GM18909 (cell line): ENCODE data around the gene VCX3B.
"Not testable (repeated sequence)": the region's sequence is repeated elsewhere in the genome, so short reads cannot be mapped to it uniquely, and the experiment has no call there.

Source experiments
- ATAC-seq: cut with Tn5 transposase; IDR thresholded peaks from one replicate; pipeline ENCODE4 v1.9.1; 2021; ENCODE audit warnings: mild to moderate bottlenecking; ENCODE audit not compliant: unreplicated experiment, poor library complexity

Gene VCX3B

GRCh38 chrX:8464530-8464929 lies at the start of gene VCX3B:
Gene VCX3B, plus strand, starts transcription at chrX:8464830. Its CDS starts 621 bp downstream, at chrX:8465451.
- not testable (repeated sequence) for ATAC-seq

DNA sequence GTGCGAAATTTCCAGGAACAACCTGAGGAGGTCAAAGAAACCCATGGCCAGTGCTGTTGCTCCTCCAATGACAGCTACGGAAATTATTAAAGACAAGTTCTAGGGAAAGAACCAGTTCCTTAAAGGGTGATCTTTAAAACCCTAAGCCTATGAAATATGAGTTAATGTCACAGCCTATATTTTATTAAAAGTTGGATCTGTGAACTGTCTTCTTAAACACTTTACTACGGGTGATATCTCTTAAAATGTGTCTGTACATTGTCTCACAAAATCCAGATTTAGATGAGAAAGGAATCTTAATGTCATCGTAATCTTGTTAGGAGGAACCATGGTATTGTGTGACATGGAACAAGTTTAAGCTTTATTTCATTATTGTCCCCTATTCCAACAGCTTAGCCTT lies 46.3 kb upstream of the VCX3B start:
- no peak for ATAC-seq

DNA sequence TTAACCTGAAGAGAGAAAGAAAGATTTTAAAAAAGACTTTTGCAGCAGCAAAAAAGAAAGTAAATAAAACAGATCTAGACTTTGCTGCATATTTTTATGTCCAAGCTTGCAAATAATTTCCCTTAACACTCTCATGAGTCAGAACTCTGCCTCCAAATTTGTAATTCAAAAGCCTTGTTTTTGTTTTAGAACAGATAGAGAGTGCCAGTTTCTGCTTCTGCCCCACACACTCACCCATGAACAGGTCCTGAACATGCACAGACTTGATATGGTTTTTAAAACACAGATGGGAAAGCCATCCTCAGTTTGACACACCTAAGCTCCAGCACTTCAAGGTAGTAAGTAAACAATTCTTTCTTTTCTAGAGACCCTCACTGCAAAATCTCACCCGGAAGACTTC lies 39.7 kb upstream of the VCX3B start:
- no peak for ATAC-seq

- no peak for ATAC-seq
These were observed 34.9 kb upstream of the VCX3B start for GRCh38 chrX:8429692-8430249.

GRCh38 chrX:8430444-8430843 lies 34.2 kb upstream of the VCX3B start:
- ATAC-seq = no peak

GRCh38 chrX:8432396-8432795 lies 32.2 kb upstream of the VCX3B start:
- ATAC-seq = no peak

GRCh38 chrX:8433109-8434062 lies 31.2 kb upstream of the VCX3B start:
- ATAC-seq = no peak

- no peak for ATAC-seq
These were observed 17.3 kb upstream of the VCX3B start for GRCh38 chrX:8447368-8447767.

DNA sequence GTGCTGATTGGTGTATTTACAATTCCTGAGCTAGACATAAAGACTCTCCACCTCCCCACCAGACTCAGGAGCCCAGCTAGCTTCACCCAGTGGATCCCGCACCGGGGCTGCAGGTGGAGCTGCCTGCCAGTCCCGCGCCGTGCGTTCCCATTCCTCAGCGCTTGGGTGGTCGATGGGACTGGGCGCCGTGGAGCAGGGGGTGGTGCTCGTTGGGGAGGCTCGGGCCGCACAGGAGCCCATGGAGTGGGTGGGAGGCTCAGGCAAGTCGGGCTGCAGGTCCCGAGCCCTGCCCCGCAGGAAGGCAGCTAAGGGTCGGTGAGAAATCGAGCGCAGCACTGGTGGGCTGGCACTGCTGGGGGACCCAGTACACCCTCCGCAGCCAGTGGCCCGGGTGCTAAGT lies 12.3 kb upstream of the VCX3B start:
- ATAC-seq = not testable (repeated sequence)

GRCh38 chrX:8453611-8454010 lies 11.0 kb upstream of the VCX3B start:
- ATAC-seq = no peak

DNA sequence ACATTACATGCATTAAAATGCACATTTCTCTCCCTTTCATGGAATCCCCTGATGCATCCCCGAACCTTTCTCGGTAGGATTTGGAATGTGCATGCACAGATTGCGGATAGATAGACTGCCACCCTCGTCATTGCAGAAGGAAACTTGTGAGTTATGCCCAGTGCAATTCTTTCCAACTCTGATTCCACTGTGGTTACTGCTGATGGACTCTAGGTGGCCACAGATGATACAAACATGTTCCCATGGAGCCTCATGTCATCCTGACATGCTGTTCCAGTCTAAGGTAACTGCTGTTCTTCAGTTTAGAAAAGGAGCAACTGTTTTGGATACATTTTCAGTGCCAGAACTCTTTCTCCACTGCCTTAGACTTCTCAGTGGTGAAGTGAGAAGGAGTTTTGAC lies 9.1 kb upstream of the VCX3B start:
- no peak for ATAC-seq

DNA sequence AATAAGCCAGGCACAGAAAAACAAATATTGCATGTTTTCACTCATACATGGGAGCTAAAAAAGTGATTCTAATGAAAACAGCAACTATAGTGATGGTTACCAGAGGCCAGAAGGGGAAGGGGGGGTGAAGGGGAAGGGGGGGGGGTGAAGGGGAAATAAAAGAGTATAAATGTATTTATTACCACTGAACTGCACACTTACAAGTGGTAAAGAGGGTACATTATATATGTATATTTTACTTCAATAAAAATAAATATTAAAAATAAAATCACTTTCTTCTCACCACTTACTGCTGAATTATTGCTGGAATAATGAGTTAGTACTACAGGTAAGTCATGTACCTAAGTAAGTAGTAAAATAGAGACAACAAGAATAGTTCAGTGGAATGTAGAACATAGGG lies 2.1 kb upstream of the VCX3B start:
- ATAC-seq = no peak

- ATAC-seq = no peak
These were observed 19.8 kb downstream of the VCX3B start for GRCh38 chrX:8484360-8484949.

- ATAC-seq = not testable (repeated sequence)
These were observed 30.4 kb downstream of the VCX3B start for GRCh38 chrX:8495036-8495435.

DNA sequence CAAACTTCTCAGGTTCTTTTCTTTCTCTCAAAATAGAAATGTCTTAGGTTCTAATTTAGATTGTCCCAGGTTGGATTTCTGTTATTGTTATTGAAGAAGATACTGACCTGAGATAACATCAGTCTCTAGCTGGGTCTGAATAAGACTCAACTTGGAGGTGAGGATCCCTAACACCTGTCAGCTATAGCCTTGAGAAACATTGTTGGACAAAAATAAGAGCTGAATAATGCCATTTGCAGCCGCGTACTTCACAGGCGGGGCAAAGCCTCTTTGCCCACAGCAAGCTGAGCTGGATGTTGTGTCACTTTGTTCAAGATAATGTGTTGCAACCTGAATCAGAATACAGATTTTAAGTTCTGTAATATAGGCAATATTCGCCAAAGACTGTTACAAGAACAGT lies 35.6 kb downstream of the VCX3B start:
- ATAC-seq = no peak

DNA sequence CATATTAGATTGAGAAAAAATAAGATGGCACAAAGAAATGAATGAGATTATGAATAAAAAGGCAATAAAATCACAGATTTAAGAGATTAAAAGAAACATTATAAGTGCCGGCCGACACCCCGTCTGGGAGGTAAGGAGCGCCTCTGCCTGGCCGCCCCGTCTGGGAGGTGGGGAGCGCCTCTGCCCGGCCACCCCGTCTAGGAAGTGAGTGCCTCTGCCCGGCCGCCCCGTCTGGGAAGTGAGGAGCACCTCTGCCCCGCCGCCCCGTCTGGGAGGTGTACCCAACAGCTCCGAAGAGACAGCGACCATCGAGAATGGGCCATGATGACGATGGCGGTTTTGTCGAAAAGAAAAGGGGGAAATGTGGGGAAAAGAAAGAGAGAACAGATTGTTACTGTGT lies 37.5 kb downstream of the VCX3B start:
- not testable (repeated sequence) for ATAC-seq

DNA sequence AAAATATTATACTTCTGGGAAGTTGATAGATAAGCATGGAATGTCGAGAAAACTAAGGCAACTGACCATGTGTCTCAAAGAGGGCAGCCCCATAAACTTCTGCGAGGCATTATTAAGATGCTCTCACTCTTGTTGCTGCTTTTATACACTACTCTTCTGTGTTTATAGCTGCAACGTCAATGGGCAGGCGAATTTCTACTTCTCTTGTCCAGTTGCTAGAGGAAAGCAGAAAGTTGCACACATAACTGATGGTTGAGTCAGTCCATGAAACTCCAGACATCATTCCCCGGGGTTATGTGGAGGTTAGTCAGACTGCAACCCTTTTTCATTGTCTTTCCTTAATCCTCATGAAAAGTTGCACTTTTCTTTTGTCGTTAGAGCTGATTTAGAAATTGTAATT lies 39.8 kb downstream of the VCX3B start:
- ATAC-seq = no peak
